IPS-18a (cell line): Measurements from ENCODE around the gene SPON2.

Source experiments
- H3K27ac ChIP-seq: one replicate; pipeline ENCODE4 v1.5.1; 2013; ENCODE audit warnings: low read length
- H3K27me3 ChIP-seq: one replicate; pipeline ENCODE4 v1.6.1; 2013; ENCODE audit warnings: mild to moderate bottlenecking, low read length; ENCODE audit not compliant: control insufficient read depth, insufficient read depth
- H3K36me3 ChIP-seq: one replicate; pipeline ENCODE4 v1.6.1; 2013; ENCODE audit warnings: low read depth, low read length; ENCODE audit not compliant: control insufficient read depth
- H3K4me1 ChIP-seq: one replicate; pipeline ENCODE4 v1.6.1; 2013; ENCODE audit warnings: low read depth, low read length; ENCODE audit not compliant: control insufficient read depth
- H3K4me3 ChIP-seq: one replicate; pipeline ENCODE4 v1.5.1; 2013; ENCODE audit warnings: low read length
- H3K9ac ChIP-seq: one replicate; pipeline ENCODE4 v1.6.1; 2013; ENCODE audit warnings: mild to moderate bottlenecking, low read length, moderate library complexity
- H3K9me3 ChIP-seq: one replicate; pipeline ENCODE4 v1.6.1; 2013; ENCODE audit warnings: low read depth, low read length; ENCODE audit not compliant: control insufficient read depth

Gene SPON2

DNA sequence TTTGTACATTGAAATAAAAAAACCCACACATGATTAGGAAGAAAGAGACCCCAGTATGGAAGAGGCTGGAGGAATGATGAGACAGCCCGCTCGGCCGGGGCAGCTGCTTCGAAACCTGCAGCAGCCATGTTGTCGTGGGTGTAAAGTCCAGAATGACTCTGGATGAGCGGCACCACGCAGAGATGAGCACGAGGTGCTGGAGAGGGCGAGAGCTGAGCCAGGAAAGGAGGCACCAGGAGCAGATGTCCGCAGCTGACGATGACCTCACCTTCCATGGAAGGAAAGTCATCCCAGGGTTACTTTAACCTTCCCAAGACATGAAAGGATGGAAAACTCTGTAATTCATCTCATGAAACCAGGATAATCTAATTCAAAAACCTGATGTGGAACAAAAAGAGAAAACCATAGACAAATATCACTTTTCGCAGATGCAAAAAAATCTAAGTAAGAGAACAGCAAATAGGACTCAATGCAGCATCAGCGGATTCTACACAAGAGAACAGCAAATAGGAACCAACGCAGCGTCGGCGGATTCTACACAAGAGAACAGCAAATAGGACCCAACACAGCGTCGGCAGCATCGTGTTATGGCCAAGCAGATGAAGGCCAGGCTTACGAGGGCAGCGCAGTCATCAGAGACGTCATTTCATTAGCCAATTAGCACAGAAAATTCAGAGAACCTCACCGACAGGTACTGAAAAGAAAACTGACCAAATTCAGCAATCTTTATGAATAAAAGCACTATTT, 25.9 kb upstream of the SPON2 start:
- Histone ChIP-seq H3K9ac (no peak overlapping the region), H3K4me3 (no peak overlapping the region), H3K4me1 (no peaks in the 10 kb centered on the region), H3K9me3 (no peaks in the 10 kb centered on the region), H3K36me3 (no peaks in the 10 kb centered on the region), H3K27ac (no peak overlapping the region), H3K27me3 (no peaks in the 10 kb centered on the region)

DNA sequence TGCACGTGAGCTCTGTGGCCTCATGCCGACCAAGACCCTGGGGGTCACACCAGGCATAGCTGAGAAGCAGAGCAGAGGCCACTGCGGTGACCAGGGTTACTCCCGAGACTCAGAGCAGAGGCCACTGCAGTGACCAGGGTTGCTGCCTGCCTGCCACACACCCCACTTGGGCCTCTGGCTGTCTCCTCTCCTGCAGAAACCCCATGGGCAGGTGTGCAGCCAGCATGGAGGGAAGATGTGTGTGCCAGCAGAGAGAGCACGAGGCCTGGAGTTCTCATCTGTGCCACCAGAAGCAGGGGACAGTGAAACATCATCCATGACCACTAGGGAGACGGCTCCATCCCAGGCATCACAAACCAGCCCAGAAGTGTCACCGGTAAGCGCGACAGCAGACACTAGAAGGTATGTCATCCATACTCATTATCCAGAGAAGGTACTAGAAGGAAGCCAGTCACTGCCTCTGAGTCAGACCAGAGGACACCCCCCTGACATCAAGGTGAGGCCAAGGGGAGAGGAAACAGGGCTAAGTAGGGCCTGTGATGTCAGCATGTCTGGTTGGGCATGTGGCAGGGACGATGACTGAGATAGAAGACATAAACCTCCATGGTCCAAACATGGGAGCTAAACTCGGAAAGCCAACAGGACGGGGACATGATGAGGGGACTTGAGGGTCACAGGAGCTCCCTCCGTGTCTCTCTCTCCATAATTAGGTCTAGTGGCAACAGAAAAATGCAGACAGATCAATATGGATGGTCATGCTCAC, 24.2 kb upstream of the SPON2 start:
- Histone ChIP-seq H3K9ac (no peak overlapping the region), H3K27me3 (no peaks in the 10 kb centered on the region), H3K4me3 (no peak overlapping the region), H3K36me3 (no peaks in the 10 kb centered on the region), H3K27ac (no peak overlapping the region), H3K4me1 (no peaks in the 10 kb centered on the region), H3K9me3 (no peaks in the 10 kb centered on the region)

- Histone ChIP-seq H3K36me3 (no peaks in the 10 kb centered on the region), H3K4me1 (no peaks in the 10 kb centered on the region), H3K9me3 (no peaks in the 10 kb centered on the region), H3K27ac (no peak overlapping the region), H3K27me3 (no peaks in the 10 kb centered on the region), H3K9ac (no peak overlapping the region), H3K4me3 (no peak overlapping the region)
These were observed 23.6 kb upstream of the SPON2 start for GRCh38 chr4:1195891-1196401.

- Histone ChIP-seq H3K27me3 (no peaks in the 10 kb centered on the region), H3K4me3 (no peak overlapping the region), H3K4me1 (no peaks in the 10 kb centered on the region), H3K9ac (no peak overlapping the region), H3K9me3 (peaks cover 4% of the 10 kb centered on the region), H3K36me3 (no peaks in the 10 kb centered on the region), H3K27ac (no peak overlapping the region)
These were observed 22.8 kb upstream of the SPON2 start for GRCh38 chr4:1195109-1195671.

DNA sequence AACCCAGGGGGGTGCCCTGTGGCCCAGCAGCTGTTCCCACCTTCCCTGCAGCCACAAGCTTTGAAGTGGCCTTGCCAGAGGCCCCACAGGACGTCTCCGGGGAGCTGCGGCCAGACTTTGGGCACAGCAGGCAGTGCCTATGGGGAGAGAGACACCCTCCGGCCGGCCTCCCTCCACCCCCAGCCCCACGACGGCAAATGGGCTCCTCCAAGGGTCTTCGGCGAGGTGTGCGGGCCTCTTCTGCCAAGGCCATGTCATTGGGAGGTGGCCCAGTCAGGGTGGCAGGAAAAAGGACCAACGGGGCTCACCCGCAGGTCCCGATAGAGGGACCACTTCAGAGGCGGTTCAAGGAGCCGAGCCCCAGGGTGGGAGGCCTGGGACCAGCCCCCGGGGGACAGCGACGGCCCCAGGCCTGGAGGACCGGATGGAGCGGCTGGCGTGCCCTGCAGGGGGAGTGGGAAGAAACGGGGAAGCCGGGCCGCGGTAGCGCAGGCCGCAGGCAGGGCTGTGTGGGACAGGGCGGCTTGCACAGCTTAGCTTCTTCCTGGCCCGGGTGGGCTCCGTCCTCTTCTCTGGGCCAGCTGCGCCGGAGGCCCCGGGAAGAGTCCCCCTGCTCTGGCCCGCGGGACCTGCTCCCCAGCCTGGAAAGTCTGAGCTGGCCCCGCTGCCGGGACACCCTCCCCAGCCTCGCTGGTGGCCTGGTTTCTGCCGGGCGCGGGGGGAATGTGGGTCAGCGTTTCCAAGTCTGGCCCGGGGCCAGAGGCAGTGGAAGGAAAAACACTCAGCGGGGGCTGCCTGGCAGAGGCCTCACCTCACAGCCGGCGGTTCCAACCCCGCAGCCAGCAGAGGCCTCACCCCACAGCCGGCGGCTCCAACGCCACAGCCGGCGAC, 21.9 kb upstream of the SPON2 start:
- H3K27ac ChIP-seq: no peak overlapping the region
- H3K36me3 ChIP-seq: no peaks in the 10 kb centered on the region
- H3K9ac ChIP-seq: no peak overlapping the region
- H3K4me1 ChIP-seq: no peaks in the 10 kb centered on the region
- H3K4me3 ChIP-seq: no peak overlapping the region
- peaks cover 5% of the 10 kb centered on the region for H3K9me3 ChIP-seq
- no peaks in the 10 kb centered on the region for H3K27me3 ChIP-seq

DNA sequence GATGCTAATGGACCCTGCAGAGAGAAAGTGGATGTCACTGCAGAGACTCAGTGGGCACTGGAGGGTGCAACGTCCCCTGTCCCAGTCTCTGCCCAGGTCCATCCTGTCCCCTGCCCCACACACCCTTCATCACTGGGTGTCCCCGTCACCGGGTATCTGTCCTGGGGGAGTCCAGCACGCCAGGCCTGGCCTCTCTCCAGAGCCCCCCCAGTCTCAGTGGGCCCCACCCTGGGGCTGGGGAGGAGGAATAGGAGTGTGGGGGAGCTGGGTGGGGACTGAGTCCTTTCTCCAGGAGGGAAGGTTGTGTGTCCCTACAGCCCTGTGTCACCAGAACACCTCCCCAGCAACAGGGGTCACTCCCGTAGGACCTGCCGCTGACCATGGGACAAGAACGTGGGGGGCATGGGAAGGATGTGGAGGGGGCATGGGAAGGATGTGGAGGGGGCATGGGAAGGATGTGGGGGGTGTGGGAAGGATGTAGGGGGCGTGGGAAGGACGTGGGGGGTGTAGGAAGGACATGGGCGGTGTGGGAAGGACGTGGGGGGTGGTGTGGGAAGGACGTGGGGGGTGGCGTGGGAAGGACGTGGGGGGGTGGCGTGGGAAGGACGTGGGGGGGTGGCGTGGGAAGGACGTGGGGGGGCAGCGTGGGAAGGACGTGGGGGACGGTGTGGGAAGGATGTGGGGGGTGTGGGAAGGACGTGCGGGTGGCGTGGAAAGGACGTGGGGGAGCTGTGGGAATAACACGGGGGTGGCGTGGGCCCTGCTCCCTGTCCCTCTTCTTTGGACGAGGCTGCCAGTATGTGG, 21.0 kb upstream of the SPON2 start:
- Histone ChIP-seq H3K36me3 (no peaks in the 10 kb centered on the region), H3K4me3 (no peak overlapping the region), H3K27ac (no peak overlapping the region), H3K4me1 (no peaks in the 10 kb centered on the region), H3K9ac (no peak overlapping the region), H3K27me3 (no peaks in the 10 kb centered on the region), H3K9me3 (peaks cover 5% of the 10 kb centered on the region)

DNA sequence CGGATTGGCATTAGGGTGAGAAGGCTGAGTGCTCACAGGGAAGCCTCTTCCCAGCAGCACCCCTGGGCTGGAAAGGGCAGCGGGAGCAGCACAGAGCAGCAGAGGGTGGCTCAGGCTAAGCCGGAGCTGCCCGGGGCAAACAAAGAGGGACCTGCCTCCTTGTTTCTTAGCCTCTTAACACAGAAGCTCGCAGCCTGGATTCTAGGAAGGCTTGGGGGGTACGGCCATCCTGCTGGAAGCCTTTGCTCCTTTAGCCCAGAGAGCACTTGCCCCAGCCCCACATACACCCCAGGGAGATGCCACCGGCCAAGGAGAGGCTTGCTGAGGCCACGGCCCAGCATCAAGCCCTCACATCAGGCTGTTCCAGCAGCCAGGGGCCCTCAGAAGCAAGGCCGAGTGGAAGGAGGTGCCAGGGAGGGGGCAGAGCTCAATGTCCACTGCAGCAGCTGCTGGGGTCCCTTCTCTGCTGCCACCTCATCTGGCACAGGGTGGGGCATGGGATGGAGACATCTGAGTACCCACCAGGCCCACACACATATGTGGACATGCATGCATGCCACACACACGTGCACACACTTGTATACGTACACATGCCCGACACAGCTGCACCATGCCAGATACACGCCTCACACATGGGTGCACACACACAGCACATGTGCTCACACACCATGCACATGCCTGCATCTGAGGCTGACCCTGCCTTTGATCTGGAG, 20.3 kb upstream of the SPON2 start:
- H3K9me3 ChIP-seq: peaks cover 5% of the 10 kb centered on the region
- H3K36me3 ChIP-seq: no peaks in the 10 kb centered on the region
- no peak overlapping the region for H3K4me3 ChIP-seq
- H3K9ac ChIP-seq: no peak overlapping the region
- no peaks in the 10 kb centered on the region for H3K4me1 ChIP-seq
- H3K27me3 ChIP-seq: no peaks in the 10 kb centered on the region
- H3K27ac ChIP-seq: no peak overlapping the region

DNA sequence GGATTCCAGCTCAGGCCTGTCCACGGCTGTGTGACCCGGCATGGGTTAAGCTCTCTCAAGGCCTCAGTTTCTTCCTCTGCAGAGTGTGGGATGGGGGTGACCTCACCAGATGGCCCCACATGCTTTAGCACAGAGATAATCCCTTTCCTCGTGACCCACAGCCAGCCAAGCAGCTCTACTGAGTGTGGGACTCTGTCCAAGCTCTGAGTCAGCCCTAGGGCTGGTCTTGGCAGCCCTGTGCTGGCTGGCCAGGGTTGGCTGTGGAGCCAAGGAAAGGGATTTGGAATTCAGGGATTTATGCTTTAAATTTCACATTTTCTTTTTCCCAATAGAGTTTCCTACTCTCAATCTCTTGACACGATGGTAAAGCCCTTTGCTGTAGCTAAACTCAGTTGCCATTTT, 19.7 kb upstream of the SPON2 start:
- Histone ChIP-seq H3K27me3 (no peaks in the 10 kb centered on the region), H3K36me3 (no peaks in the 10 kb centered on the region), H3K4me1 (no peaks in the 10 kb centered on the region), H3K9ac (no peak overlapping the region), H3K4me3 (no peak overlapping the region), H3K27ac (no peak overlapping the region), H3K9me3 (peaks cover 5% of the 10 kb centered on the region)

DNA sequence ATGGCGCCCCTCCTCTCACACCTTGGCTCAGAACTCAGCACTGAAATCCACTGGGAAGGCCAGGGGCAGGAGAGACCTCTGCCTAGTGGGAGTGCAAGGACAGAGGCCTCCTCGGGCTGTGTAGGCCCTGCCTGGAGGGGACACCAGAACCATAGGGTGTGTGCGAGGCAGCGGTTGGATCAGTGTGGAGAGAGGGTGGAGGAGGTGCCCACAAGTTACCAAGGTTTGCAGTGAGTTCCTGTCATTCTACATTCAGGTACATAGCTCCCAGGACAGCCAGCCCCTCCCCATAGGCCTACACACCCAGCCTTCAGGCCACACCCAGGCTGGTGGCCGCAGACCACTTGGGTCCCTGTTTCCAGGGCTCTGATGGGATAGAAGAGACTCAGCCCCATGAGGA, 19.2 kb upstream of the SPON2 start:
- Histone ChIP-seq H3K36me3 (no peaks in the 10 kb centered on the region), H3K4me3 (no peak overlapping the region), H3K4me1 (no peaks in the 10 kb centered on the region), H3K9me3 (peaks cover 5% of the 10 kb centered on the region), H3K27me3 (no peaks in the 10 kb centered on the region), H3K27ac (no peak overlapping the region), H3K9ac (no peak overlapping the region)

- no peak overlapping the region for H3K4me3 ChIP-seq
- H3K9ac ChIP-seq: no peak overlapping the region
- H3K27ac ChIP-seq: no peak overlapping the region
- no peaks in the 10 kb centered on the region for H3K4me1 ChIP-seq
- peaks cover 15% of the 10 kb centered on the region for H3K9me3 ChIP-seq
- no peaks in the 10 kb centered on the region for H3K36me3 ChIP-seq
- H3K27me3 ChIP-seq: no peaks in the 10 kb centered on the region
These were observed 14.8 kb upstream of the SPON2 start for GRCh38 chr4:1187182-1187581.
